Left lung (tissue), 10 donors: ENCODE results near the gene ARHGEF4. TPM values are rescaled to one million over a fixed set of nuclear protein-coding genes. Genes with fewer than 3 reads are reported as not detected.

Source experiments
- ATAC-seq: fragments of 200-7000 bp; cut with Tn5 transposase; one replicate; pipeline ENCODE4 v1.9.1; 2020; ENCODE audit warnings: moderate library complexity
- DNase-seq, 4 donors: peaks; one replicate each; pipeline ENCODE4 v3.0.0-alpha.2; 2013 to 2020
- H3K27ac ChIP-seq, 2 donors: fragments of 200-600 bp; sonication (generic) in 1 of 2; one replicate each; pipeline versions ENCODE4 v1.5.0 to v1.8.0; 2020 to 2021
- H3K27me3 ChIP-seq, 2 donors: fragments of 200-600 bp; sonication (generic) in 1 of 2; one replicate each; pipeline versions ENCODE4 v1.5.0 to v1.8.0; 2020 to 2021
- H3K36me3 ChIP-seq, 2 donors: fragments of 200-600 bp; sonication (generic) in 1 of 2; one replicate each; pipeline versions ENCODE4 v1.5.0 to v1.8.0; 2020 to 2021
- H3K4me1 ChIP-seq, 2 donors: fragments of 200-600 bp; one replicate each; pipeline ENCODE4 v1.8.0; 2021
- H3K4me3 ChIP-seq, 2 donors: fragments of 200-600 bp; sonication (generic) in 1 of 2; one replicate each; pipeline versions ENCODE4 v1.5.0 to v1.8.0; 2020 to 2021; ENCODE audit warnings: mild to moderate bottlenecking in 1 of 2
- H3K9me3 ChIP-seq, 2 donors: fragments of 200-600 bp; sonication (generic) in 1 of 2; one replicate each; pipeline versions ENCODE4 v1.5.0 to v1.8.0; 2020 to 2021
- intact Hi-C, 2 donors: fragments of 100-400 bp; cut with DNase I; formaldehyde crosslinking; loops; one replicate each; pipeline versions ENCODE4 v1.11.2 to v1.14.2; 2022
- polyA plus RNA-seq, 6 donors: library from polyadenylated mRNA; unstranded; fragments of 120-200 nt; gene quantifications; one replicate each; pipeline ENCODE4 v1.2.1, GENCODE V29; 2013; ENCODE audit not compliant: insufficient read length in 6 of 6
- total RNA-seq, 2 donors: library from RNA; stranded (reverse); fragmentation: NEBNext Ultra II Directional; extraction: Animal tissue kit (Norgen Biotek cat#: 25700); gene quantifications; one replicate each; pipeline ENCODE4 v1.2.1, GENCODE V29; 2021
- TF ChIP-seq, protein P1 (sequence below), 2 donors: fragments of 200-600 bp; sonication (generic) in 1 of 2; IDR thresholded peaks; one replicate each; pipeline versions ENCODE4 v1.5.0 to v1.8.0; 2021; ENCODE audit warnings: antibody characterized with exemption in 2 of 2
- donor health status: DM: no; HTN: yes; CAD: no.
- donor health status: DM: no; HTN: no; CAD: no.

ARHGEF4 gene
- total and polyA plus RNA-seq, 8 donors: 1.7 to 4.3 (median 2.8) TPM

DNA sequence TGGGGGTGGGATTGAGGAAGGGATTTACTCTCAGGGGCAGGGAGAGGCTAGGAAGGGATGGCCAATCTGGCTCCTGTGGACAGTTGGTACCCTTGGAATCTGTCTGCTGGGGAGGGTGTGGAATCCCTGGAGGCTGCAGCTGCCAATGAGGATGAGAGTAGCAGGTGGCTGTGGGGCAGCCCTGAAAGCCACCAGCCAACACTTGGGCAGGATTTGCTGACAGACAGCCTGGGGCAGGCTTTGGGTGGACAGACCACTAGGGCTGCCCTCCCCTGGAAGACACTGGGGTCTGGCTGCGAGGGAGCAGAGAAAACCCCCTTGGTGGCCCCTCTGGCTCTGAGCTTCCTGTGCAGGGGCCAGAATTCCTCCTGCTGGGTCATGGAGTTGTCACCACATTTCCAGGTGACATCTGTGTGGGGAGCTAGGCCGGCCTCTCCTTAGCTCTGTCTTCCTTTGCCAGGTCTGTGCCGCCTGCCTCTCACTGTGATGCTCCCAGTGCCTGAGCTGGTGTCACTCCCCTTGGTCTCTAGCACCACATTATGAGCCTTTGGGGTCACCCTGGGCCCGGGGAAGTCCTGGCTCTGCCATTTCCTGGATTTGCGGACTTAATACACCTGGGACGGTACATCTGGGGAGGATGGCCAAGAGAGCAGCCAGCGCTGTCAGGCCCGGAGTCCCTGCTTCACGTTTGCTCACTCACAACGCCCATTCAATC is 13.4 kb upstream of the ARHGEF4 start:
- Histone ChIP-seq H3K27me3 (peaks cover 0 to 49% of the 10 kb centered on the region in 2 donors), H3K4me1 (no peaks in the 10 kb centered on the region), H3K36me3 (no peaks in the 10 kb centered on the region), H3K4me3 (no peak overlapping the region), H3K27ac (no peak overlapping the region), H3K9me3 (no peaks in the 10 kb centered on the region)
- DNase-seq (no peak), ATAC-seq (no peak)
- intact Hi-C loops: no loop called here
- TF ChIP-seq, protein P1, sequence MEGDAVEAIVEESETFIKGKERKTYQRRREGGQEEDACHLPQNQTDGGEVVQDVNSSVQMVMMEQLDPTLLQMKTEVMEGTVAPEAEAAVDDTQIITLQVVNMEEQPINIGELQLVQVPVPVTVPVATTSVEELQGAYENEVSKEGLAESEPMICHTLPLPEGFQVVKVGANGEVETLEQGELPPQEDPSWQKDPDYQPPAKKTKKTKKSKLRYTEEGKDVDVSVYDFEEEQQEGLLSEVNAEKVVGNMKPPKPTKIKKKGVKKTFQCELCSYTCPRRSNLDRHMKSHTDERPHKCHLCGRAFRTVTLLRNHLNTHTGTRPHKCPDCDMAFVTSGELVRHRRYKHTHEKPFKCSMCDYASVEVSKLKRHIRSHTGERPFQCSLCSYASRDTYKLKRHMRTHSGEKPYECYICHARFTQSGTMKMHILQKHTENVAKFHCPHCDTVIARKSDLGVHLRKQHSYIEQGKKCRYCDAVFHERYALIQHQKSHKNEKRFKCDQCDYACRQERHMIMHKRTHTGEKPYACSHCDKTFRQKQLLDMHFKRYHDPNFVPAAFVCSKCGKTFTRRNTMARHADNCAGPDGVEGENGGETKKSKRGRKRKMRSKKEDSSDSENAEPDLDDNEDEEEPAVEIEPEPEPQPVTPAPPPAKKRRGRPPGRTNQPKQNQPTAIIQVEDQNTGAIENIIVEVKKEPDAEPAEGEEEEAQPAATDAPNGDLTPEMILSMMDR (IDR thresholded peaks at IDR 0.05): no peak

DNA sequence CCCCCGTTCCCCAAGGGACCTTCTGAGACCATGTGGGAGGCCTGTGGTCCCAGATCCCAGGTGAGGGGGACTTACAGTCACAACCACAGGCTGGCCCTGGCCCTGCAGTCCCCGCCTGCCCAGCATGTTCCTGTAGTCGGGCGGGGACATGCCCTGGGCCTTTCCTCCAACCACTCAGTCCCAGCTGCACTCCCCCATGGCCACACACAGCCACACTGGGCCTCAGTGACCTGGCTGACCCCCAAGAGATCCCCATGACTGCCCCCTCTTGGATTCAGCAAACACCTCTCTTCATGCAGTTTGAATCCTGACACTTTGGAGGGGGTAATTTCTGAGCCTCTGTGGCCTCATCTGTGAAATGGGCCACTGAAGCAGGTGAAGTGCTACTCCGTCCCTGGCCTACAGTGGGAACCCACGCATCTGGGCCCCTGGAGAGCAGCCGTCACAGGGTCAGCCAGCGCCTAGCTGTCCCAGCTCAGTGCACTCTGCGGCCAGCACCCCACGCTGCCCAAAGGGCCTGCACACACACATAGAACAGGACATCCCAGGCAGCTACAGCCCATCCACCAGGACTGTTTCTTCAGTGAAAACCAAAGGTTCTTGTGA is 12.7 kb upstream of the ARHGEF4 start:
- TF ChIP-seq, protein P1 (IDR thresholded peaks at IDR 0.05): no peak
- peaks cover 0 to 43% of the 10 kb centered on the region in 2 donors for H3K27me3 ChIP-seq
- no peak for DNase-seq
- no peak overlapping the region for H3K4me3 ChIP-seq
- H3K27ac ChIP-seq: no peak overlapping the region
- H3K9me3 ChIP-seq: no peaks in the 10 kb centered on the region
- ATAC-seq: no peak
- no peaks in the 10 kb centered on the region for H3K36me3 ChIP-seq
- intact Hi-C loops: no loop called here
- no peaks in the 10 kb centered on the region for H3K4me1 ChIP-seq

DNA sequence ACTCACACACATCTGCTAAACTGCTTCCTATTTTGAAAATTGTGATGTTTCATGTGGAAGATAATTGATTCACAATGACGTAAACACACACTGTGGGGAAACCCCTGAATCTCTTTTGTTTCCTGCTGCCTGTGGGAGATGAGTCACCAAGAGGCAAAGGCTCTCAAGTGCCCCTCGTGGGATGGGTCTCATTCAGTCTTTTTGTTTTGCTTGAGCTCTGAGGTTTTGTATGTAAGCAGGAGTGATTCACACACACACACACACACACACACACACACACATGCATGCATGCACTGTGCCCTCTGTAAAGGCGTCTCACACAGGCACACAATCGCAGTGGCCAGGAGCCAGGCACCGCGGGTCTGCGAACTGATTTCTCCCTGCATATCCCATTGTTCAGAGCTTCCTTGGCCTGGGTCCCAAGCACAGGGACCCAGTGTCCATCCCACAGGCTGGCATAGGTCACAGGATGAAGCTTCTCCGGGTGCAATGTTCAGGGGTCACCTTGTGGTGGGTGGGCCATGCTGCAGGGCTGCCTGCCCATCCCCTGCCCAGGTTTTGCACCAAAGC is 12.1 kb upstream of the ARHGEF4 start:
- Histone ChIP-seq H3K36me3 (no peaks in the 10 kb centered on the region), H3K4me1 (no peaks in the 10 kb centered on the region), H3K9me3 (no peaks in the 10 kb centered on the region), H3K27ac (no peak overlapping the region), H3K27me3 (peaks cover 0 to 37% of the 10 kb centered on the region in 2 donors), H3K4me3 (no peak overlapping the region)
- intact Hi-C loops: no loop called here
- no peak for DNase-seq
- ATAC-seq: peak; percentile 63
- TF ChIP-seq, protein P1 (IDR thresholded peaks at IDR 0.05): no peak

DNA sequence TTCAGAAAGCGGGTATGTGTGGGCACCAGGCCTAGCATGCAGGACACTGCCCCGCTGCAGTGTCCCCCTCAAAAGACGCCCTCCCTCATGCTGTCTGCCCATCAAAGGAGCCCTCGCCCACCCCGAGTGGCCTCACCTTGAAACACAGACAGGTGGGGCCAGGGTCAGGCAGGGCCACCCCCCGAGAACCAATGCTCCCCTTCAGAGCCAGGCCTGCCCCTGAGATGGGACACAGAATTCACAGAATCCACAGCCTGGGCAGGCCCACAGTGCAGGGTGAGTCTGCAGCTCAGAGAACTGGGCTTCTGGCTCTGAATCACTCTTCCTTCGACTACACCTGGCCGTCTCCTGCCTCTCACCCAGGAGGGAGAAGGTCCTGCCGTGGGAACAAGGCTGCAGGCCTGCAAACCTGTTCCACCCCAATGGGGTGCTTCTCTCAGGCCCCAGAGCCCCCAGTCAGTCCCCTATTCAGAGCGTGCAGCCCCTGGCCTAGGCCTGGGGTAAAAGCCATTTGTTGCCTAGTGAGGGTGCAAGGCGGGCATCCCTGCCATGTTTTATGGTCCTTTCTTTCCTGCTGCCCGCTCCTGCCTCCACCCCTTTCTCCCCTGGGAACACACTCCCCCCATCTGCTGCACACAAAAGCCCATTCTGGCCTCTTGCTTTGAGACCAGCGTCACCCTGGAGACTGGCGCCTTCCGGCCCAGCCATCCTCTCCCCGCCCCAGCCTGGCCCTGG is 11.3 kb upstream of the ARHGEF4 start:
- no peaks in the 10 kb centered on the region for H3K9me3 ChIP-seq
- TF ChIP-seq, protein P1 (IDR thresholded peaks at IDR 0.05): no peak
- H3K4me3 ChIP-seq: no peak overlapping the region
- no peaks in the 10 kb centered on the region for H3K36me3 ChIP-seq
- intact Hi-C loops: no loop called here
- no peaks in the 10 kb centered on the region for H3K4me1 ChIP-seq
- ATAC-seq: no peak
- no peak for DNase-seq
- H3K27me3 ChIP-seq: peaks cover 0 to 30% of the 10 kb centered on the region in 2 donors
- H3K27ac ChIP-seq: no peak overlapping the region

DNA sequence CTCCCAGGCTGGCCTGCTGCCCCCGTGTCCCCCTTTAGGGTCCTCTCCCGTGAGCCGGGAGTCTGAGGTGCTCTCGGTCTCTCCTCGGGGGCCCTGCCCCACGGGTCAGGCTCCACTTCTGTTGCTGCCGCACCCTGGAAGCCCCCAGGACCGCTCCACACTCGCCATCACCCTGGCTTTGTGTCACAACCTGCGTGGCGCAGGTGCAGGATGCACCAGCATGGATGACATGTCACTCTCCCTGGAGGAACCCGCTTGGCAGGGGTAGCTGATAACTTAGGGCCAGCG is 10.8 kb upstream of the ARHGEF4 start:
- Histone ChIP-seq H3K4me1 (no peaks in the 10 kb centered on the region), H3K36me3 (no peaks in the 10 kb centered on the region), H3K27me3 (peaks cover 0 to 27% of the 10 kb centered on the region in 2 donors), H3K9me3 (no peaks in the 10 kb centered on the region), H3K27ac (no peak overlapping the region), H3K4me3 (no peak overlapping the region)
- intact Hi-C loops: no loop called here
- ATAC-seq: no peak
- TF ChIP-seq, protein P1 (IDR thresholded peaks at IDR 0.05): no peak
- no peak for DNase-seq
